Breast epithelium (tissue), 3 donors: ENCODE measurements around the gene MYL9.

Source experiments
- CTCF ChIP-seq, 3 donors: fragments of 450-650 bp; IDR thresholded peaks; one replicate each; pipeline ENCODE4 v1.5.1; 2016 to 2017; ENCODE audit warnings: antibody characterized with exemption in 3 of 3, mild to moderate bottlenecking in 3 of 3, moderate library complexity in 3 of 3
- POLR2AphosphoS5 ChIP-seq, 3 donors: sonication (generic); formaldehyde crosslinking; IDR thresholded peaks; one replicate each; pipeline ENCODE4 v1.6.1; 2017; ENCODE audit warnings: antibody characterized with exemption in 3 of 3

DNA sequence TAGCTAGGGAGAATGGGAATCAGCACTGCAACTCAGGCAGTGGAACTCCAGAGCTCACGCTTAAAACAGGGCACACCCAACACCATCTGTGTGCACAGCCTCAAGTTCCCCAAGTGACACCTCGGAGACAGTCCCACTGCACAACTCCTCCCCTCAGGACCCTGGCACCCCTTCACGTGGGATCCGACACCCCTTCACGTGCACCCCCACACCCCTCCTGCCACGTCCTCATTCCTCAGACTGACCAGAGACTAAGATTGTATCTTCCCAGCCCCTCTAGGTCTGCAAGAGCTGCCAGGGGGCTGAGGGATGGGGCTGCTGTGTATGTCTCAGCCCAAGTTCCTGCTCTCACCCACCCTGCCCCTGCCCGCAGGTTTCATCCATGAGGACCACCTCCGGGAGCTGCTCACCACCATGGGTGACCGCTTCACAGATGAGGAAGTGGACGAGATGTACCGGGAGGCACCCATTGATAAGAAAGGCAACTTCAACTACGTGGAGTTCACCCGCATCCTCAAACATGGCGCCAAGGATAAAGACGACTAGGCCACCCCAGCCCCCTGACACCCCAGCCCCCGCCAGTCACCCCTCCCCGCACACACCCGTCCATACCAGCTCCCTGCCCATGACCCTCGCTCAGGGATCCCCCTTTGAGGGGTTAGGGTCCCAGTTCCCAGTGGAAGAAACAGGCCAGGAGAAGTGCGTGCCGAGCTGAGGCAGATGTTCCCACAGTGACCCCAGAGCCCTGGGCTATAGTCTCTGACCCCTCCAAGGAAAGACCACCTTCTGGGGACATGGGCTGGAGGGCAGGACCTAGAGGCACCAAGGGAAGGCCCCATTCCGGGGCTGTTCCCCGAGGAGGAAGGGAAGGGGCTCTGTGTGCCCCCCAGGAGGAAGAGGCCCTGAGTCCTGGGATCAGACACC lies 7.6 kb downstream of the MYL9 start:
- TF ChIP-seq POLR2AphosphoS5 (IDR thresholded peaks at IDR 0.05) (no peak), CTCF (IDR thresholded peaks at IDR 0.05) (no peak)
